SK-N-SH (cell line): Measurements from ENCODE around the gene DIRAS1. TPM values are rescaled to one million over a fixed set of nuclear protein-coding genes. Genes with fewer than 3 reads are reported as not detected.

Source experiments
- CTCF ChIA-PET: fragments of 300-600, 350-600 bp; formaldehyde crosslinking; extraction: SDS; loops from one replicate; lab custom pipeline; 2021; lab: Yijun Ruan, JAX
- POLR2A ChIA-PET: fragments of 350-600 bp; sonication (Branson Sonifier 250); formaldehyde crosslinking; extraction: SDS; loops from one replicate; lab custom pipeline; 2020; ENCODE audit warnings: antibody characterized with exemption, inconsistent platforms; lab: Yijun Ruan, JAX
- DNase-seq: peaks from one replicate; pipeline ENCODE4 v3.0.0; 2012
- H2AFZ ChIP-seq: fragments of 200-600 bp; sonication (generic); 2 replicates; pipeline ENCODE4 v1.8.1; 2016; ENCODE audit warnings: antibody characterized with exemption, mild to moderate bottlenecking, low read depth
- H3F3A ChIP-seq: fragments of 200-600 bp; sonication (generic); replicated peaks from 2 replicates; pipeline ENCODE3; 2016; ENCODE audit warnings: antibody characterized with exemption, mild to moderate bottlenecking; ENCODE audit not compliant: insufficient read depth
- H3K27ac ChIP-seq, 2 experiments: fragments of 200-500 bp in 1 of 2; fragments of 200-600 bp in 1 of 2; sonication (Bioruptor generic) in 1 of 2; sonication (generic), shearing (Covaris generic) in 1 of 2; 2 replicates each; pipeline versions ENCODE4 v1.5.1 to v1.6.1; 2014 to 2016; ENCODE audit warnings: low read depth in 2 of 2, inconsistent platforms in 1 of 2, low read length in 1 of 2, mild to moderate bottlenecking in 1 of 2, mixed read lengths in 1 of 2
- H3K27me3 ChIP-seq: fragments of 200-600 bp; sonication (generic), shearing (Covaris generic); 2 replicates; pipeline ENCODE4 v1.6.1; 2016; ENCODE audit warnings: mixed run types; ENCODE audit not compliant: insufficient read depth
- H3K36me3 ChIP-seq, 2 experiments: fragments of 200-500 bp in 1 of 2; fragments of 200-600 bp in 1 of 2; sonication (Bioruptor generic) in 1 of 2; sonication (generic) in 1 of 2; replicated peaks in 1 of 2; 2 replicates each; pipeline versions ENCODE3 to v1.5.1; 2014 to 2016; ENCODE audit warnings: low read length in 1 of 2, mild to moderate bottlenecking in 1 of 2; ENCODE audit not compliant: insufficient read depth in 2 of 2, control insufficient read depth in 1 of 2
- H3K4me1 ChIP-seq, 2 experiments: fragments of 200-500 bp in 1 of 2; fragments of 200-600 bp in 1 of 2; sonication (Bioruptor generic) in 1 of 2; sonication (generic), shearing (Covaris generic) in 1 of 2; 2 replicates each; pipeline versions ENCODE4 v1.5.1 to v1.6.1; 2014 to 2016; ENCODE audit warnings: low read depth in 1 of 2, low read length in 1 of 2, mixed run types in 1 of 2; ENCODE audit not compliant: insufficient read depth in 2 of 2, control insufficient read depth in 1 of 2
- H3K4me2 ChIP-seq: fragments of 200-600 bp; sonication (generic), shearing (Covaris generic); 2 replicates; pipeline ENCODE4 v1.6.1; 2017; ENCODE audit warnings: mixed run types
- H3K4me3 ChIP-seq, 2 experiments: fragments of 200-500 bp in 1 of 2; fragments of 200-600 bp in 1 of 2; sonication (Bioruptor generic) in 1 of 2; sonication (generic), shearing (Covaris generic) in 1 of 2; 2 replicates each; pipeline versions ENCODE4 v1.5.1 to v1.8.1; 2014 to 2016; ENCODE audit warnings: low read depth in 2 of 2, inconsistent platforms in 1 of 2, low read length in 1 of 2, mild to moderate bottlenecking in 1 of 2, mixed read lengths in 1 of 2, moderate library complexity in 1 of 2
- H3K79me2 ChIP-seq: fragments of 200-600 bp; sonication (generic); 2 replicates; pipeline ENCODE4 v1.8.1; 2017; ENCODE audit warnings: mild to moderate bottlenecking; ENCODE audit not compliant: insufficient read depth
- H3K9ac ChIP-seq: fragments of 200-600 bp; sonication (generic); 2 replicates; pipeline ENCODE4 v1.6.1; 2017; ENCODE audit warnings: mixed run types
- H3K9me2 ChIP-seq: fragments of 200-600 bp; sonication (generic); 2 replicates; pipeline ENCODE4 v1.6.1; 2017; ENCODE audit warnings: mixed run types
- H3K9me3 ChIP-seq: fragments of 200-600 bp; sonication (generic); 2 replicates; pipeline ENCODE4 v1.6.1; 2017; ENCODE audit warnings: mixed run types, mild to moderate bottlenecking, moderate library complexity
- H4K20me1 ChIP-seq: fragments of 200-600 bp; sonication (generic); 2 replicates; pipeline ENCODE4 v1.6.1; 2017; ENCODE audit warnings: mild to moderate bottlenecking, mixed run types; ENCODE audit not compliant: insufficient read depth
- MXI1 ChIP-seq: IDR thresholded peaks from 2 replicates; pipeline ENCODE4 v1.6.1; 2012; ENCODE audit warnings: mild to moderate bottlenecking, low read depth, low read length, improper control_type of control experiment
- RCOR1 ChIP-seq: fragments of 150-350 bp; IDR thresholded peaks from 2 replicates; pipeline ENCODE4 v1.6.1; 2017; ENCODE audit warnings: antibody characterized with exemption, low read length
- SIN3A ChIP-seq: IDR thresholded peaks from 2 replicates; pipeline ENCODE4 v1.6.1; 2012; ENCODE audit warnings: low read depth, mild to moderate bottlenecking, low read length, moderate library complexity, borderline replicate concordance
- SMC3 ChIP-seq: IDR thresholded peaks from 2 replicates; pipeline ENCODE4 v1.6.1; 2012; ENCODE audit warnings: low read depth, low read length, improper control_type of control experiment
- TAF1 ChIP-seq: IDR thresholded peaks from 2 replicates; pipeline ENCODE4 v1.6.1; 2012; ENCODE audit warnings: low read depth, mild to moderate bottlenecking, low read length, moderate library complexity, borderline replicate concordance
- WGBS: methylation state at CpG from one replicate; pipeline ENCODE4 v1.1.6; 2017; ENCODE audit warnings: low lambda C conversion rate; 5-methylcytosine and 5-hydroxymethylcytosine counted together
- polyA plus RNA-seq, 3 experiments: library from polyadenylated mRNA; depleted of rRNA; stranded (reverse); fragments of >200 nt; gene quantifications; 2 replicates each; pipeline ENCODE4 v1.2.3, GENCODE V29; 2012
- TF ChIP-seq, protein P1 (sequence below): IDR thresholded peaks from 2 replicates; pipeline ENCODE4 v1.4.0; 2012; ENCODE audit warnings: low read depth, borderline replicate concordance
- TF ChIP-seq, protein P2 (sequence below): IDR thresholded peaks from 2 replicates; pipeline ENCODE4 v1.4.0; 2012; ENCODE audit warnings: low read depth, borderline replicate concordance

The DIRAS1 gene
- polyA plus RNA-seq, 1 of the 3 experiments (the other 2 are of a cell fraction): 9.0 TPM

DNA sequence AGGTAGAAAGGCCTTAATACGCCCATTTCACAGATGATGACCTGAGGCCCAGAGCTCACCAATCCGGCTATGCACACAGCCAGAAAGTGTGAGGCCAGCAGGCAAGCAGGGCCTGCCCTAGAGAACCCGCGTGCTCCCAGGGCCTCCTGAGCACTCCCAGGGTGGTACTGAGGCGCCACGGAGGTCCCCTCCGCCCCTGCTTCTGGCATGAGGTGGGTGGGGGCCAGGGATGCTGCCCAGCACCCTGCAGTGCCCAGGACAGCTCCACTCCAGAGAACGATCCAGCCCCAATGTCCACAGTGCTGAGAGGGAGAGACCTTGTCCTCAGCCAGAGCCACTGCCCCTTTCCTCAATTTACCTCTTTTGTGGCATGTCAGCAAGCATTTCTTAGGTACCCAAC lies 48.0 kb upstream of the DIRAS1 start:
- Histone ChIP-seq H3K4me3 (no peak overlapping the region), H3F3A (no peaks in the 10 kb centered on the region), H3K79me2 (peaks cover 48% of the 10 kb centered on the region), H3K9ac (no peak overlapping the region), H3K4me1 (no peaks in the 10 kb centered on the region), H3K27me3 (no peaks in the 10 kb centered on the region), H3K36me3 (peaks cover under 1 to 44% of the 10 kb centered on the region in 2 experiments), H3K27ac (no peak overlapping the region), H4K20me1 (peaks cover 41% of the 10 kb centered on the region), H3K4me2 (no peak overlapping the region), H3K9me3 (no peaks in the 10 kb centered on the region), H3K9me2 (no peaks in the 10 kb centered on the region), H2AFZ (no peak overlapping the region)
- no peak for DNase-seq
- no CpG with 5 or more reads among the region's 8 CpGs for WGBS
- TF ChIP-seq RCOR1 (no peak), SIN3A (no peak)
- TF ChIP-seq, protein P1, sequence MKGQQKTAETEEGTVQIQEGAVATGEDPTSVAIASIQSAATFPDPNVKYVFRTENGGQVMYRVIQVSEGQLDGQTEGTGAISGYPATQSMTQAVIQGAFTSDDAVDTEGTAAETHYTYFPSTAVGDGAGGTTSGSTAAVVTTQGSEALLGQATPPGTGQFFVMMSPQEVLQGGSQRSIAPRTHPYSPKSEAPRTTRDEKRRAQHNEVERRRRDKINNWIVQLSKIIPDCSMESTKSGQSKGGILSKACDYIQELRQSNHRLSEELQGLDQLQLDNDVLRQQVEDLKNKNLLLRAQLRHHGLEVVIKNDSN: no peak
- ChIA-PET CTCF (interaction anchor here (0.7 to 1.3 kb wide), 2 partner anchors 20 to 132 kb away, joined by 3 read pairs; no protein-coding TSS in a partner anchor), POLR2A (no interaction called here)

GRCh38 chr19:2768365-2769132 lies 47.4 kb upstream of the DIRAS1 start:
- H4K20me1 ChIP-seq: peaks cover 37% of the 10 kb centered on the region
- no peak overlapping the region for H2AFZ ChIP-seq
- no peak overlapping the region for H3K27ac ChIP-seq
- CTCF ChIA-PET: interaction anchor here (1.3 kb wide), 1 partner anchor 20 kb away, joined by 3 read pairs; no protein-coding TSS in a partner anchor
- H3K4me2 ChIP-seq: no peak overlapping the region
- H3K79me2 ChIP-seq: peaks cover 44% of the 10 kb centered on the region
- no peak for DNase-seq
- H3K27me3 ChIP-seq: no peaks in the 10 kb centered on the region
- 98% methylated on average over 9 of the region's 29 CpGs for WGBS
- no peak overlapping the region for H3K4me3 ChIP-seq
- TF ChIP-seq TAF1 (no peak), RCOR1 (no peak), SMC3 (no peak), MXI1 (no peak)
- TF ChIP-seq, protein P2, sequence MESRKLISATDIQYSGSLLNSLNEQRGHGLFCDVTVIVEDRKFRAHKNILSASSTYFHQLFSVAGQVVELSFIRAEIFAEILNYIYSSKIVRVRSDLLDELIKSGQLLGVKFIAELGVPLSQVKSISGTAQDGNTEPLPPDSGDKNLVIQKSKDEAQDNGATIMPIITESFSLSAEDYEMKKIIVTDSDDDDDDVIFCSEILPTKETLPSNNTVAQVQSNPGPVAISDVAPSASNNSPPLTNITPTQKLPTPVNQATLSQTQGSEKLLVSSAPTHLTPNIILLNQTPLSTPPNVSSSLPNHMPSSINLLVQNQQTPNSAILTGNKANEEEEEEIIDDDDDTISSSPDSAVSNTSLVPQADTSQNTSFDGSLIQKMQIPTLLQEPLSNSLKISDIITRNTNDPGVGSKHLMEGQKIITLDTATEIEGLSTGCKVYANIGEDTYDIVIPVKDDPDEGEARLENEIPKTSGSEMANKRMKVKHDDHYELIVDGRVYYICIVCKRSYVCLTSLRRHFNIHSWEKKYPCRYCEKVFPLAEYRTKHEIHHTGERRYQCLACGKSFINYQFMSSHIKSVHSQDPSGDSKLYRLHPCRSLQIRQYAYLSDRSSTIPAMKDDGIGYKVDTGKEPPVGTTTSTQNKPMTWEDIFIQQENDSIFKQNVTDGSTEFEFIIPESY: no peak
- no peaks in the 10 kb centered on the region for H3K9me3 ChIP-seq
- no peaks in the 10 kb centered on the region for H3F3A ChIP-seq
- POLR2A ChIA-PET: no interaction called here
- H3K36me3 ChIP-seq: peaks cover 6 to 50% of the 10 kb centered on the region in 2 experiments
- H3K9me2 ChIP-seq: no peaks in the 10 kb centered on the region
- H3K4me1 ChIP-seq: no peaks in the 10 kb centered on the region
- H3K9ac ChIP-seq: no peak overlapping the region
